ENCODE measurements around the gene WARS2.
"Not testable (repeated sequence)": the region's sequence is repeated elsewhere in the genome, so short reads cannot be mapped to it uniquely, and the experiment has no call there.

GRCh38 chr1:119155069-119155468 lies 14.6 kb upstream of the WARS2 start:
- TF ChIP-seq CTCF (IDR thresholded peaks at IDR 0.05); ZFX (IDR thresholded peaks at IDR 0.05; ENCODE audit: borderline replicate concordance): not testable (repeated sequence)
